ENCODE data around the gene SCGB1C1. TPM values are rescaled to one million over a fixed set of nuclear protein-coding genes. Genes with fewer than 3 reads are reported as not detected.

SCGB1C1 gene
- total and polyA plus RNA-seq, 2 of the 8 experiments (the other 6 are each of a cell fraction or from before 2014, with no cell fraction given) = not detected

GRCh38 chr11:211741-212140, 18.9 kb downstream of the SCGB1C1 start:
- Histone ChIP-seq H3K4ac (replicated peaks; ENCODE audit: insufficient read length, low read depth, low read length) (no peak overlapping the region), H3K9ac (replicated peaks in 1 of 4; ENCODE audit: extremely low read depth in 1 of 4, low read depth in 3 of 4, low read length in 3 of 4) (no peak overlapping the region), H3K18ac (ENCODE audit: extremely low read depth, low read length) (no peak overlapping the region), H2BK15ac (ENCODE audit: low read length) (no peak overlapping the region), H3K79me1 (ENCODE audit: low read depth, low read length) (peaks cover 5% of the 10 kb centered on the region; the same call in 1 of the 2 replicates), H3K23me2 (ENCODE audit: low read depth, low read length) (peaks cover 18% of the 10 kb centered on the region), H4K5ac (ENCODE audit: insufficient read length, low read depth, low read length) (no peak overlapping the region), H3K79me2 (ENCODE audit: control insufficient read depth in 1 of 2, insufficient read depth in 2 of 2, low read length in 2 of 2) (peaks cover 0 to 20% of the 10 kb centered on the region in 2 experiments; a peak in 2 of 4 replicates), H3K4me2 (ENCODE audit: insufficient read depth in 1 of 2, low read depth in 2 of 2, low read length in 2 of 2) (no peak overlapping the region), H3K14ac (ENCODE audit: insufficient read length) (no peak overlapping the region), H3K27me3 (replicated peaks in 1 of 4; ENCODE audit: control insufficient read depth in 3 of 4, extremely low read depth in 1 of 4, insufficient read depth in 3 of 4, low read length in 3 of 4) (no peaks in the 10 kb centered on the region), H4K20me1 (replicated peaks in 1 of 2; ENCODE audit: control insufficient read depth in 1 of 2, insufficient read depth in 2 of 2, low read length in 2 of 2) (peaks cover 1 to 6% of the 10 kb centered on the region in 2 experiments), H4K8ac (ENCODE audit: extremely low read depth, insufficient read depth, low read length) (0 out of 2 replicates have a peak overlapping the region, but pooled peaks have one; percentile 5), H3K36me3 (ENCODE audit: control insufficient read depth in 2 of 4, insufficient read depth in 4 of 4, low read length in 3 of 4) (peaks cover 32 to 57% (median 41%) of the 10 kb centered on the region in 4 experiments), H2BK20ac (ENCODE audit: low read length) (no peak overlapping the region), H3K56ac (replicated peaks; ENCODE audit: insufficient read length, low read depth, low read length) (no peak overlapping the region), H2BK5ac (ENCODE audit: low read depth, low read length) (no peak overlapping the region), H3K27ac (ENCODE audit: low read depth, low read length) (no peak overlapping the region), H3K9me3 (ENCODE audit: insufficient read depth in 2 of 2, low read depth in 1 of 2, low read length in 1 of 2) (no peaks in the 10 kb centered on the region), H3K4me3 (ENCODE audit: extremely low read depth in 1 of 4, insufficient read depth in 2 of 4, low read depth in 3 of 4, low read length in 4 of 4) (no peak overlapping the region), H3K23ac (ENCODE audit: insufficient read length) (no peak overlapping the region), H4K91ac (replicated peaks; ENCODE audit: insufficient read length, low read length) (no peak overlapping the region), H2BK12ac (ENCODE audit: low read depth, low read length) (no peak overlapping the region), H2AK5ac (ENCODE audit: low read depth, low read length) (no peak overlapping the region), H3K4me1 (replicated peaks in 1 of 4; ENCODE audit: control insufficient read depth in 3 of 4, insufficient read depth in 4 of 4, low read length in 3 of 4) (peaks cover 0 to 17% (median 6%) of the 10 kb centered on the region in 4 experiments; a peak in 5 of 7 replicates), H2BK120ac (replicated peaks; ENCODE audit: low read depth, low read length) (no peak overlapping the region), H2AFZ (ENCODE audit: low read length) (no peak overlapping the region)
- no peak for TF ChIP-seq TEAD4 (IDR thresholded peaks at IDR 0.05; ENCODE audit: low read depth, low read length)
- TF ChIP-seq KDM5A (IDR thresholded peaks at IDR 0.05; ENCODE audit: low read length) = no peak
- no peak for TF ChIP-seq SP1 (IDR thresholded peaks at IDR 0.05; ENCODE audit: low read depth, low read length)
- no peak for TF ChIP-seq USF2 (IDR thresholded peaks at IDR 0.05; ENCODE audit: low read length)
- no peak for TF ChIP-seq TAF1 (IDR thresholded peaks at IDR 0.05; ENCODE audit: low read depth, low read length)
- TF ChIP-seq BCL11A (IDR thresholded peaks at IDR 0.05; ENCODE audit: low read depth in 2 of 2, low read length in 2 of 2) = no peak
- TF ChIP-seq RXRA (IDR thresholded peaks at IDR 0.05; ENCODE audit: insufficient read depth, low read depth, low read length) = no peak
- TF ChIP-seq NRF1 (IDR thresholded peaks at IDR 0.05; ENCODE audit: low read depth, low read length) = no peak
- no peak for TF ChIP-seq RAD21 (IDR thresholded peaks at IDR 0.05 in 1 of 2, conservative IDR thresholded peaks at IDR 0.05 in 1 of 2; ENCODE audit: low read depth in 2 of 2, low read length in 2 of 2)
- TF ChIP-seq ASH2L (IDR thresholded peaks at IDR 0.05; ENCODE audit: low read length) = no peak
- no peak for TF ChIP-seq TCF12 (IDR thresholded peaks at IDR 0.05; ENCODE audit: low read depth, low read length)
- no peak for DNase-seq (ENCODE audit: low read depth in 1 of 2, low spot score in 2 of 2)
- ChIA-PET POLR2A (ENCODE audit: partially characterized antibody) (interaction anchor here (2.3 to 8.7 kb wide), 2 partner anchors 10 to 20 kb away, joined by 6 to 99 read pairs; partner anchors contain the start of gene SIRT3), CTCF (ENCODE audit: partially characterized antibody) (interaction anchor here (0.7 to 2.4 kb wide), 4 partner anchors 18 to 152 kb away, joined by 3 to 11 read pairs (median 6); no protein-coding TSS in a partner anchor)
- no peak for FAIRE-seq
- WGBS, 2 experiments (ENCODE audit: extremely low coverage in 1 of 2, insufficient coverage in 1 of 2, insufficient read length in 1 of 2, insufficient replicate concordance in 2 of 2, low coverage in 1 of 2, low lambda C conversion rate in 2 of 2, missing lambda C conversion rate in 1 of 2) = 94% methylated on average over 9 of the region's 9 CpGs; no CpG with 5 or more reads in 1 of the 2 experiments

Data from H1 (cell line).